Raji (cell line): ENCODE data around the gene NKD2.

Experiments
- POLR2A ChIP-seq: IDR thresholded peaks from 2 replicates; pipeline ENCODE4 v1.6.1; 2011; ENCODE audit warnings: low read depth, low read length, control low read depth; ENCODE audit not compliant: insufficient read depth

Gene NKD2

GRCh38 chr5:1028481-1029281, 20.1 kb downstream of the NKD2 start:
- TF ChIP-seq POLR2A: no peak

GRCh38 chr5:1029282-1029944, 20.8 kb downstream of the NKD2 start:
- no peak for TF ChIP-seq POLR2A

DNA sequence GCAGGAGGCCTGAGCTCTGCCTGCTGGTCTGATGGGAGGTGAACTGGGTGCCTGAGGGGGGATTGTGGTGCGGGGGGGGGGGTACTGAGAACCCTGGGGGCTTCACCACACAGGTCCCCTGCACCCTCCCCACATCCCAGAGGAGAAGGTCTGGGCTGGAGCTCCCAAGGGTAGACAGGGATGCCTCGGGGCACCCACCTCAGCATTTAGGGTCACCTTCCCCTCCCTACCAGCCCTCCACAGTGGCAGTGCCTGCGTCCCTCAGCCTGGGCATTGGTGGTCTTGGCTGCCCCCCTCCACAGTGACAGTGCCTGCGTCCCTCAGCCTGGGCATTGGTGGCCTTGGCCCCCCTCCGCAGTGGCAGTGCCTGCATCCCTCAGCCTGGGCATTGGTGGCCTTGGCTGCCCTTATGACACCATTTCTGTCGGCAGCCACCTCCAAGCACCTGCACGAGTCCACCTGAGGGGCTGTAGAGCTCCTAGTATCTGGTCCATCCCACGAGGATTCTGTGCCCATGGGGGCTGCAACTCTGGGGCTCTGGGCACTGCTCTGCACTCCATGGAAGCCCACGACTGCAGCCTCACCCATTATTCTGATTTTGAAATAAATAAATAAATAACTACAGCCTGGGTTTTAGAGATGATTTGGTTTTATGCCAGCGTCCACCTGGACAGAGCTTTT, 21.5 kb downstream of the NKD2 start:
- no peak for TF ChIP-seq POLR2A

GRCh38 chr5:1030801-1031271, 22.2 kb downstream of the NKD2 start:
- no peak for TF ChIP-seq POLR2A

GRCh38 chr5:1031306-1031959, 22.8 kb downstream of the NKD2 start:
- TF ChIP-seq POLR2A: no peak

DNA sequence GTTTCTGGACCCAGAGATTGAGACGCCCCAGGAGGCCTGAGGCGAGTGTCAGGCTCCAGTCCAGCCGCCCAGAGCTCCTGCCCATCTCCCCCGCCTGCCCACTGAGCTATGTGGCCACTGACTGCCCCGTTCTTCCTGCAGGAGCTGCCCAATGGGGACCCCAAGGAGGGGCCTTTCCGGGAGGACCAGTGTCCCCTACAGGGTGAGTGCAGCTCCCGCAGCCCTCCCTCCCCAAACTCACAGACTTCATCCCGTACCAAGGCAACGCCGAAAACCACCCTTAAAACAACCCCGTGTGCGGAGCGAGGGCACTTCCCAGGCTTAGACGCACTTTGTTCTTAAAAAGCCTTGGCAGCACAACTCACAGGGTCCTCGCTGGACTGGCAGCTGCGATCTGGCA, 23.4 kb downstream of the NKD2 start:
- TF ChIP-seq POLR2A: no peak

- TF ChIP-seq POLR2A: no peak
These were observed 24.0 kb downstream of the NKD2 start for GRCh38 chr5:1032551-1033027.

- TF ChIP-seq POLR2A: no peak
These were observed 24.6 kb downstream of the NKD2 start for GRCh38 chr5:1033178-1033577.

- no peak for TF ChIP-seq POLR2A
These were observed 25.2 kb downstream of the NKD2 start for GRCh38 chr5:1033606-1034420.

DNA sequence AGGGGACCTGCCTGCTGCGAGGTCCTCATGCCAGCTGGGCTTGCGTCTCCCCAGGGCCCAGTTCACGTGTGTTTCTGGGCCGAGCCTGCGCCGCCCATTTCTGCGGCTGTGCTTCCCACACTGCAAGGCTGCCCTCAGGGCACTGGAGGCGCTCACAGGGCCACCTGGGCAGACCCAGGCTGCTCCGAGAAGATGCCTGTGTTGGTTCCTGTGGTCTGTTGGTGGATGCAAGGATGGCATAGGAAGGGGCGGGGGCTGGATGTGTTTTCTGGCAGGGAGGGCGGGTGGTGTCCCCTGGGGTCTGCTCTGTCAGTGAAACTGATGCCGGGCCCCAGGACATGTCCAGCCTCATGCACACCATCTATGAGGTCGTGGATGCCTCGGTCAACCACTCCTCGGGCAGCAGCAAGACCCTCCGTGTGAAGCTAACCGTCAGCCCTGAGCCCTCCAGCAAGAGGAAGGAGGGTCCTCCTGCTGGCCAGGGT, 25.9 kb downstream of the NKD2 start:
- TF ChIP-seq POLR2A: no peak

DNA sequence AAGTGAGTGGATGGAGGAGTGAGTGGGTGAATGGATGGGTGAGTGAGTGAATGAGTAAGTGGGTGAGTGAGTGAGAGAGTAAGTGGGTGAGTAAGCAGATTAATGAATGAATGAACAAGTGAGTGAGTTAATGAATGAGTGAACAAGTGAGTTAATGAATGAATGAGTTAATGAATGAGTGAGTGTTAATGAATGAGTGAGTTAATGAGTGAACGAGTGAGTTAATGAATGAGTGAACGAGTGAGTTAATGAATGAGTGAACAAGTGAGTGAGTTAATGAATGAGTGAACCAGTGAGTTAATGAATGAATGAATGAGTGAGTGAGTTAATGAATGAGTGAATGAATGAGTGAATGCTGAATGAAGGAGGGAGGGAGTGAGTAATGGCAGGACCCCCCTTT, 26.4 kb downstream of the NKD2 start:
- TF ChIP-seq POLR2A: no peak

GRCh38 chr5:1035421-1036405, 27.1 kb downstream of the NKD2 start:
- no peak for TF ChIP-seq POLR2A

DNA sequence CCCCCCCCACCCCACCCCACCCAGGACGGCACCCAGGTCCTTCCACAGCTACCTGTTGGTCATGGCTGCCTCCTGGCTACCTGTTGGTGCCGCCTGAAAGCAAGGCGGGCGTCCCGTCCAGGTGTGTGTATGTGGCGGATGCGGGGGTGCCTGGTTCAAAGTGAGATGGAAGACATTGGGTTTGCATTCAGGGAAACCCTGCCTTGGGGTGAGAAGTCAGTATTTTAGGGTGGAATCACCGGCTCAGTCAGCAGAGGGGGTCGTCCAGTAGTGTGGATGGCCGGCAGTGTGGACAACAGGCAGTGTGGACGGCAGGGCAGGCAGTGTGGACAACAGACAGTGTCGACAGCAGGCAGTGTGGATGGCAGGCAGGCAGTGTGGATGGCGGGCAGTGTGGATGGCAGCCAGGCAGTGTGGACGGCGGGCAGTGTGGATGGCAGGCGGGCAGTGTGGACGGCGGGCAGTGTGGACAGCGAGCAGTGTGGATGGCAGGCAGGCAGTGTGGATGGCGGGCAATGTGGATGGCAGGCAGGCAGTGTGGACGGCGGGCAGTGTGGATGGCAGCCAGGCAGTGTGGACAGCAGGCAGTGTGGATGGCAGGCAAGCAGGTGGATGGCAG, 28.0 kb downstream of the NKD2 start:
- TF ChIP-seq POLR2A: no peak
